ENCODE results near the gene DAPK1.

Gene DAPK1

GRCh38 chr9:87513161-87513560 lies 15.5 kb downstream of the DAPK1 start:
- DNase-seq (ENCODE audit: low spot score), result no peak
- TF ChIP-seq CTCF (IDR thresholded peaks at IDR 0.05; ENCODE audit: extremely low read depth, missing control alignments), result no peak

- no peak for DNase-seq (ENCODE audit: low spot score)
- no peak for TF ChIP-seq CTCF (IDR thresholded peaks at IDR 0.05; ENCODE audit: extremely low read depth, missing control alignments)
Observed at GRCh38 chr9:87513880-87514535, 16.3 kb downstream of the DAPK1 start.

GRCh38 chr9:87515006-87515405 lies 17.3 kb downstream of the DAPK1 start:
- no peak for DNase-seq (ENCODE audit: low spot score)
- TF ChIP-seq CTCF (IDR thresholded peaks at IDR 0.05; ENCODE audit: extremely low read depth, missing control alignments), result no peak

GRCh38 chr9:87515588-87516221 lies 18.0 kb downstream of the DAPK1 start:
- DNase-seq (ENCODE audit: low spot score), result no peak
- TF ChIP-seq CTCF (IDR thresholded peaks at IDR 0.05; ENCODE audit: extremely low read depth, missing control alignments), result no peak

- TF ChIP-seq CTCF (IDR thresholded peaks at IDR 0.05; ENCODE audit: extremely low read depth, missing control alignments), result no peak
- DNase-seq (ENCODE audit: low spot score), result no peak
Observed at GRCh38 chr9:87516222-87516925, 18.7 kb downstream of the DAPK1 start.

GRCh38 chr9:87516926-87517290 lies 19.2 kb downstream of the DAPK1 start:
- TF ChIP-seq CTCF (IDR thresholded peaks at IDR 0.05; ENCODE audit: extremely low read depth, missing control alignments), result no peak
- DNase-seq (ENCODE audit: low spot score), result no peak

GRCh38 chr9:87517732-87518131 lies 20.1 kb downstream of the DAPK1 start:
- DNase-seq (ENCODE audit: low spot score), result no peak
- TF ChIP-seq CTCF (IDR thresholded peaks at IDR 0.05; ENCODE audit: extremely low read depth, missing control alignments), result no peak
